Suprapubic skin (tissue), 3 donors: ENCODE measurements around the gene UBE2O.
"Not testable (repeated sequence)": the region's sequence is repeated elsewhere in the genome, so short reads cannot be mapped to it uniquely, and the experiment has no call there.

ENCODE experiments used
- POLR2A ChIP-seq, 2 donors: fragments of 450-650 bp; IDR thresholded peaks; one replicate each; pipeline ENCODE4 v1.6.1; 2017; ENCODE audit warnings: antibody characterized with exemption in 2 of 2, mild to moderate bottlenecking in 2 of 2, moderate library complexity in 2 of 2
- TF ChIP-seq, protein P1 (sequence below), 2 donors: fragments of 200-600 bp in 1 of 2; fragments of 450-650 bp in 1 of 2; sonication (generic) in 1 of 2; IDR thresholded peaks; one replicate each; pipeline ENCODE4 v1.5.1; 2016 to 2019; ENCODE audit warnings: antibody characterized with exemption in 2 of 2, mild to moderate bottlenecking in 1 of 2, moderate library complexity in 1 of 2

DNA sequence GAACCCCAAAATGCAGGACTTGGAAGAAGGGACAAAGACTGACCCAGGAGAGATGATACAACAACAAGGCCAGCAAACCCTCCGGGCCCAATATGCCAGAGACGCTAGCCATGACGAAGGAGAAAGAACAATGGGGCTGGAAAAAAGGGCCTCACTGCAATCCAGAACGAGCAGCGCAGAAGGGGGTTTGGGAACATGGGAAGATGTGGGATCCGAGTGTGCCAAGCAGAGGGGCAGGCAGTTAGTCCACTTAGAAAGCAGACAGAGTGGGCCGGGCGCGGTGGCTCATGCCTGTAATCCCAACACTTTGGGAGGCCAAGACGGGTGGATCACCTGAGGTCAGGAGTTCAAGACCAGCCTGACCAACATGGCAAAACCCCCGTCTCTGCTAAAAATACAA lies 106.0 kb downstream of the UBE2O start:
- TF ChIP-seq, protein P1, sequence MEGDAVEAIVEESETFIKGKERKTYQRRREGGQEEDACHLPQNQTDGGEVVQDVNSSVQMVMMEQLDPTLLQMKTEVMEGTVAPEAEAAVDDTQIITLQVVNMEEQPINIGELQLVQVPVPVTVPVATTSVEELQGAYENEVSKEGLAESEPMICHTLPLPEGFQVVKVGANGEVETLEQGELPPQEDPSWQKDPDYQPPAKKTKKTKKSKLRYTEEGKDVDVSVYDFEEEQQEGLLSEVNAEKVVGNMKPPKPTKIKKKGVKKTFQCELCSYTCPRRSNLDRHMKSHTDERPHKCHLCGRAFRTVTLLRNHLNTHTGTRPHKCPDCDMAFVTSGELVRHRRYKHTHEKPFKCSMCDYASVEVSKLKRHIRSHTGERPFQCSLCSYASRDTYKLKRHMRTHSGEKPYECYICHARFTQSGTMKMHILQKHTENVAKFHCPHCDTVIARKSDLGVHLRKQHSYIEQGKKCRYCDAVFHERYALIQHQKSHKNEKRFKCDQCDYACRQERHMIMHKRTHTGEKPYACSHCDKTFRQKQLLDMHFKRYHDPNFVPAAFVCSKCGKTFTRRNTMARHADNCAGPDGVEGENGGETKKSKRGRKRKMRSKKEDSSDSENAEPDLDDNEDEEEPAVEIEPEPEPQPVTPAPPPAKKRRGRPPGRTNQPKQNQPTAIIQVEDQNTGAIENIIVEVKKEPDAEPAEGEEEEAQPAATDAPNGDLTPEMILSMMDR (IDR thresholded peaks at IDR 0.05) = not testable (repeated sequence)
- not testable (repeated sequence) for TF ChIP-seq POLR2A (IDR thresholded peaks at IDR 0.05)
